HTERT RPE-1 (cell line): Measurements from ENCODE around the gene CEACAM19.
"Not testable (repeated sequence)": the region's sequence is repeated elsewhere in the genome, so short reads cannot be mapped to it uniquely, and the experiment has no call there.

ENCODE experiments used
- in situ Hi-C: fragments of 300-500 bp; cut with MboI; formaldehyde crosslinking; loops from 4 replicates; pipeline ENCODE4 v1.14.3; 2020; ENCODE audit warnings: low sequenced_read_pairs

CEACAM19 gene

DNA sequence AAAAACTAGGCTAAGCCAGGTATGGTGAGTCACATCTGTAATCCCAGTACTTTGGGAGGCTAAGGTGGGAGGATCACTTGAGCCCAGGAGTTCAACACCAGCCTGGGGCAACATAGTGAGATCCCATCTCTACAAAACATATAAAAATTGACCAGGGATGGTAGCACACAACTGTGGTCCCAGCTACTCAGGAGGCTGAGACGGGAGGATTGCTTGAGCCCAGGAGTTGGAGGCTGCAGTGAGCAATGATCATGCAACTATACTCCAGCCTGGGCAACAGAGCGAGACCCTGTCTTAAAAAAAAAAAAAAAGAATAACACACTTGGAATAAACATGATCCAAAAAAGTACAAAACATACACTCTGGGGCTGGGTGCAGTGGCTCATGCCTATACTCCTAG lies 1.3 kb upstream of the CEACAM19 start:
- in situ Hi-C loops, result not testable (repeated sequence)

GRCh38 chr19:44672226-44672625 lies 944 bp downstream of the CEACAM19 start:
- in situ Hi-C loops, result no loop called here

DNA sequence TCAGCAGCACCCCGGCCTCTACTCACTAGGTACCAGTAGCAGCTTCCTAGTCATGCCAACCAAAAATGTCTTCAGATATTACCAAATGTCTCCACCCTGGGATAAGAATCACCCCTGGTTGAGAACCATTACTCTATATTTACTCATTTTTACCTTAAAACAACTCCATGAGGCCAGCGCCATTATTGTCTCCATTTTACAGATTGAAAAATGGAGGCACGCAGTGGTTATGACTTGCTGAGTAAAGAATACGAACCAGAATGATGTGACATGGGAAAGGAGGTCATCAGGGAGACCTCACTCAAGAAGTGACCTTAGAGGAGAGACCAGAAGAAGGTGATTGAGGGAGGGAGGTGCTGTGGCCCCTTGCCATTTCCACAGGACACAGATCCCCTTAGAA lies 2.2 kb downstream of the CEACAM19 start:
- in situ Hi-C loops, result no loop called here

DNA sequence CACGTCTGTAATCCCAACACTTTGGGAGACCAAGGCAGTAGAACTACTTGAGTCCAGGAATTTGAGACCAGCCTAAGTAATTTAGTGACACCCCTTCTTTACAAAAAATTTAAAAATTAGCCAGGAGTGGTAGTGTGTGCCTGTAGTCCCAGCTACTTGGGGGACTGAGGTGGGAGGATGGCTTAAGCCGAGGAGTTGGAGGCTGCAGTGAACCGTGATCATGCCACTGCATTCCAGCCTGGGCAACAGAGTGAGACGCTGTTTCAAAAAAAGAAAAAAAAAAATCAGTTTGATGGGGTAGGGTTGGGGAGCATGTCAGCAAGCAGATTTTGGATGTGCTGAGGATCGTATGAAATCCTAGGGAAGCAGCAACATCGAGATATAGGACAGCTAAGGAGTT lies 4.2 kb downstream of the CEACAM19 start:
- in situ Hi-C loops, result no loop called here

GRCh38 chr19:44677019-44677811 lies 5.9 kb downstream of the CEACAM19 start:
- in situ Hi-C loops, result no loop called here

GRCh38 chr19:44680536-44680935 lies 9.3 kb downstream of the CEACAM19 start:
- in situ Hi-C loops, result no loop called here

- in situ Hi-C loops, result no loop called here
These were observed 10.9 kb downstream of the CEACAM19 start for GRCh38 chr19:44681992-44682790.

- in situ Hi-C loops, result no loop called here
These were observed 11.5 kb downstream of the CEACAM19 start for GRCh38 chr19:44682807-44683206.

DNA sequence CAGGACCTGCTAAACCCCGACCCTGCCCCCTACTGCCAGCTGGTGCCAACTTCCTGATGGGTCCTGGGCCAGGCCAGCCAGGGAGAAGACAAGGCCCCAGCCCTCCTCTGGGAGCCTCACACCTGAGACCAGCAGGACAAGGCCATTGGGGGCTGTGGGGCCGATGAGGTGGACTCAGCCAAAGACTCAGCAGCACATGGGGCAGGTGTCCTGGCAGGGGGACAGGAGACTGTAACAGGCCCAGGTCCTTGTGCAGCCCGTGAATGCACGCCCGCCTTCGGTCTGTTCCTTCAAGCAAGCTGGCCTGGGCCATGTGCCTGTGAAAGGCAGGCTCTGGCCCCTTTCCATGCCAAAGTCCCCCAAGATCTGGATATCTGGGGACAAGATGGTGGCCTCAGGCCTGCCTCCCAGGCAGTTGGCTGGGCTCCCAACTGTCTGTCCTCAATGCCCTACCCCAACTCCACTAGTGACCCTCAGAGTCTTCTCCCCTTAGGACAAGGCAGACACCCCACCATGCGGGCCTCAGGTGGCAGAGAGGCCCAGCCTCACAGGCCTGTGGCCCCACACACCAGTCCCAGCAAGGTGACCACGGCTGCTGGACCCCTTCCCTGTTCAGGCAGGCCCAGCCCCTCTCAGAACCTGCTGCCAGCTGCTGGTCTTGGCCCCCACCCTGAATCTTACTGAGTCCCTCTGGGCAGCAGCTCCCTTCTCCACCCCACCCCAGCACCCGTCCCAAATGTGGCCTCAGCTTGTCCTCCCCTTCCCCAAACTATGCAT lies 12.3 kb downstream of the CEACAM19 start:
- in situ Hi-C loops, result no loop called here

GRCh38 chr19:44684396-44684795 lies 13.1 kb downstream of the CEACAM19 start:
- in situ Hi-C loops, result not testable (repeated sequence)

DNA sequence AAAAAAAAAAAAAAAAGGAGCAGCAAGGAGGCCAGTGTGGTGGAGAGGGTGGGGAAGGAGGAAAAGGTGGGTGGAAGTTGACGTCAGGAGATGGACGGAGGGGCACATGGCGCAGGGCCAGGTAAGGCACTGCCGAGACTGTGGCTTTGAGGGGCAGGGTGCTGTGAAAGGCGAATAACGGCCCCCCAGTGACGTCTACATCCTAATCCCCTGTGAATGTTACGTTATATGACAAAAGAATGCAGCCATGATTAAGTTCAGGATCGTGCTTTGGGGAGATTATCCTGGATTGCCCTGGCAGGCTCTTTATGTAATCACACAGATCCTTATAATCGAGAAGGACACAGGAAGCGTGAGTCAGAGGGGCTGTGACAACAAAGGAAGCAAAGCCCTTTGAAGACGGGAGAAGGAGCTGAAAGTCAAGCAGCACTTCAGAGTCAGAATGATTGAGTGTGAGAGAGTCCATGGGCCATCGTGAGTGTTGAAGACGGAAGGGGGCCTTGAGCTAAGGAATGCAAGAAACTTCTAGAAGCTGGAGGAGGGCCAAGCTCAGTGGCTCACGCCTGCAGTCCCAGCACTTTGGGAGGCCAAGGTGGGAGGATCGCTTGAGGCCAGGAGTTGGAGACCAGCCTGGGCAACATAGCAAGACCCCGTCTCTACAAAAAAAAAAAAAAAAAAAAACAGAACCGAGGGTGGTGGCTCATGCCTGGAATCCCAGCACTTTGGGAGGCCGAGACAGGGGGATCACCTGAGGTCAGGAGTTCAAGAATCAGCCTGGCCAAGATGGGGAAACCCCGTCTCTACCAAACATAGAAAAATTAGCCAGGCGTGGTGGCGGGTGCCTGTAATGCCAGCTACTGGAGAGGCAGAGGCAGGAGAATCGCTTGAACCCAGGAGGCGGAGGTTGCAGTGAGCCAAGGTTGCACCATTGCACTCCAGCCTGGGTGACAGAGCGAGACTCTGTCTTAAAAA lies 13.9 kb downstream of the CEACAM19 start:
- in situ Hi-C loops, result no loop called here

DNA sequence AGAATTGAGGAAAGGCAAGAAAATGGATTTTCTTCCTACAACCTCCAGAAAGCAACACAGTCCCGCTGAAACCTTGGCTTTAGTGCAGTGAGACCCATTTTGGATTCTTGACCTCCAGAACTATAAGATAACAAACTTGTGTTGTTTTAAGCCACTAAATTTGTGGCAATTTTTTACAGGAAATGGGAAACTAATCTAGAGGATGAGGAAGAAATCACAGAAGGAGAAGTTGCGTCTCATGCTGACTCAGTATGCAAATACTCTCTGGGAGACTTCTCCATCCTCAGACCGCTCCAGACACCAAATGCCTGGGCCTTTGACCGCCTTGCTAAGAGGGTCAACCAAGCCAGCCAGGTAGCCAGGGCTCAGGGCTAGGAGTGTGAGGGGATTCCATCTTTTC lies 14.6 kb downstream of the CEACAM19 start:
- in situ Hi-C loops, result no loop called here

DNA sequence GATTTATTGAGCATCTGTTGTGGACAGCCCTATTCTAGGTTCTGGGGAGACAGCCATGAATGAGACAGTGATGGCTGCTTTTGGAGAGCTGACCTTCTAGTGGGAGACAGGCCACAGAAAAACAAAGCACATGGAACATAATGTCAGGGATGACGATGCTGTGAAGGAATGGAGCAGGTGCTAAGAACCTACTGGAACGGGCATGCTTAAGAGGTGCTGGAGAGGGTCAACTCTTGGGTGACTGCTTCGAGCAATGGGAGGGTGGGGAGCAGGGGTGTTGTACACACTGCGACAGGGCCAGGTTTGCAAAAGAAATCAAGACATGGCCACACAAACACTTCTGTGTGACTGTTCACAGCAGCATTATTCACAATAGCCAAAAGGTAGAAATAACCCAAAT lies 15.6 kb downstream of the CEACAM19 start:
- in situ Hi-C loops, result no loop called here

DNA sequence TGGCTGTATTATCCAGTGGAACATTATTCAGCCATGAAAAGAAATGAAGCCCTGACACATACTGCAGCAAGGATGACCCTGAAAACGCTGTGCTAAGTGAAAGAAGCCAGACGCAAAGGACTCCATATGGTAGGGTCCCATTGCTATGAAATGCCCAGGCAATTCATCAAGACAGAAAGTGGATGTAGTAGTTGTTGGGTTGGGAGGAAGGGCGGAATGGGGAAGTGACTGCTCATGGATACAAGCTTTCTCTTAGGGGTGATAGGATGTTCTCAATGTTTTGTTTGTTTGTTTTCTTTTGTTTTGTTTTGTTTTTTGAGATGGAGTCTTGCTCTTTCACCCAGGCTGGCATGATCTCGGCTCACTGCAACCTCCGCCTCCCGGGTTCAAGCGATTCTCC lies 16.6 kb downstream of the CEACAM19 start:
- in situ Hi-C loops, result no loop called here

DNA sequence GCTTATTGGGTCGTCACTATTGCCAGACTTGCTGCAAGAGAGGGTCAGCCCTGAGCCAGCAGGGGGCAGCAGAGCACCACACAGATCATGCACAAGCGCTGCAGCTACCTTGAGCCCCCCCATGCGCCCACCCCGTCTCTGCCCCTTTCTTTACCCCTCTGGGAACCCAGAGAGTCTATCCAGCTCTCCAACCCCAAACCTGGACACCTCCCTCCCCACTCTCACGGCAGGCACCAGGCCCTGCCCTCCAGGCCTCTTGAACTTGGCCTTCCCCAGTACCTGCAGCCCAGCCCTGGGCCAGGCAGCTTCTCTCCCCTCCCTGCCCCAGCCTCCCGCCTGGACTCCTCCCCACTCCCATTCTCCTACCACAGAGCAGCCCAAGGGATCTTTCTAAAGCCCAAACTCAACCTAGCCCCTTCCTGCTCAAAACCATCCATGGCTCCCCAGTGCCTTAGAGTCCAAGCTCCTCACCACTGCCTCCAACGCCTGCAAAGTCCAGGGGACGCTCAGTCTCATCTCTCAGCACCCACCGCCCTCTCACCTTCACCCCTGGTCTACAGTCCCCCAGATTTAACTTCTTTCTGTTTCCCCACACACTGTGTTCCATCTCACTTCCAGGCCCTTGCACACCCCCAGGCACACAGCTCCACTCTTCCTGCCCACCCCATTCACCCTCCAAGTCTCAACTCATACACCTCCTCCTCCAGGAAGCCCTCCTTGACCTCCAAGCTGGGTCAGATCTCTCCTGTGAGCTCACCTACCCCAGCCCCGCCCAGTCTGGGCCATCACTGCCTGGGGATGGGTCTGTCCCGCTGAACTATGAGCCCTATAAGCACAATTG lies 18.2 kb downstream of the CEACAM19 start:
- in situ Hi-C loops, result no loop called here

- in situ Hi-C loops, result no loop called here
These were observed 18.8 kb downstream of the CEACAM19 start for GRCh38 chr19:44690131-44690440.

DNA sequence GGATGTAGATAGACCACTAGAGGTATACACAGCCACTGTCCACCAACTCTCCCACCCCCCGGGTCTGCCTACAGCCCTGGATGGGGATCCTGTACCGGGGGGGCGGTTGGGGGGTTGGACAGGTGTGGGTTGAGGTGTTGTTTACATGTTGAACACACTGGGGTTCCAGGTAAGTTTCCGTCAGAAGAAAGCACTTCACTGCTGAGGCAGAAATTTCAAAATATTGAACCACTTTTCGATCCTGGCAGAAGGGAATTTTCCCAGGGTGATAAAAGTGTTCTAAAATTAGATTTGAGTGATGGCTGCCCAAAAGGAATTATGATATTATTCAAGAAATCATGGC lies 21.1 kb downstream of the CEACAM19 start:
- in situ Hi-C loops, result no loop called here

DNA sequence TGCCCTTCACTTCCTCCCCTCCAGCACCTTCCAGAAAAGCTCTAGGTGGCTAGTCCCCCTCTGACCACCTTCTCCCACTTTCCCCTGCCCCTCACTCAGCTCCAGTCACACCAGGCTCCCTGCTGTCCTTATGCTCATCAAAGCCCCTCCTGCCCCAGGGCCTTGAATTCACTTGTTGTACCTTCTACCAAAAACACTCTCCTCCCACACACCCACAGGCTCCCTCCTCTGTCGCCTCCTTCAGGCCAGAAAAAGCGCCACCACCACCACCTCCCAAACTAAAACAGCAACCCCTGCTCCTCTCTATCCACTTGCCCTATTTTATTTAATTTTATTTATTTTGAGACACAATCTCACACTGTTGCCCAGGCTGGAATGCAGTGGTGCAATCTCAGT lies 22.9 kb downstream of the CEACAM19 start:
- in situ Hi-C loops, result no loop called here

- in situ Hi-C loops, result no loop called here
These were observed 25.8 kb downstream of the CEACAM19 start for GRCh38 chr19:44696939-44697669.
